GM18868 (cell line): Measurements from ENCODE around the gene GADD45B.
"Not testable (repeated sequence)": the region's sequence is repeated elsewhere in the genome, so short reads cannot be mapped to it uniquely, and the experiment has no call there.

Source experiments
- ATAC-seq: cut with Tn5 transposase; IDR thresholded peaks from one replicate; pipeline ENCODE4 v1.9.1; 2021; ENCODE audit warnings: mild to moderate bottlenecking, moderate library complexity; ENCODE audit not compliant: unreplicated experiment

Gene GADD45B

GRCh38 chr19:2487090-2487489 lies 11.2 kb downstream of the GADD45B start:
- ATAC-seq = no peak

GRCh38 chr19:2487842-2488241 lies 11.9 kb downstream of the GADD45B start:
- ATAC-seq = no peak

- ATAC-seq = no peak
Measured at GRCh38 chr19:2488405-2488941, 12.5 kb downstream of the GADD45B start.

GRCh38 chr19:2488942-2489731 lies 13.2 kb downstream of the GADD45B start:
- no peak for ATAC-seq

GRCh38 chr19:2490659-2491058 lies 14.7 kb downstream of the GADD45B start:
- ATAC-seq = no peak

GRCh38 chr19:2491130-2491801 lies 15.3 kb downstream of the GADD45B start:
- no peak for ATAC-seq

GRCh38 chr19:2492870-2493269 lies 16.9 kb downstream of the GADD45B start:
- no peak for ATAC-seq

GRCh38 chr19:2493448-2493847 lies 17.5 kb downstream of the GADD45B start:
- ATAC-seq = not testable (repeated sequence)

GRCh38 chr19:2494084-2494446 lies 18.1 kb downstream of the GADD45B start:
- ATAC-seq = no peak

- no peak for ATAC-seq
Measured at GRCh38 chr19:2494447-2495129, 18.7 kb downstream of the GADD45B start.

GRCh38 chr19:2495130-2495641 lies 19.3 kb downstream of the GADD45B start:
- ATAC-seq = no peak

- no peak for ATAC-seq
Measured at GRCh38 chr19:2495651-2496316, 19.9 kb downstream of the GADD45B start.

GRCh38 chr19:2497186-2497585 lies 21.3 kb downstream of the GADD45B start:
- ATAC-seq = no peak

- ATAC-seq = no peak
Measured at GRCh38 chr19:2500156-2500555, 24.2 kb downstream of the GADD45B start.

GRCh38 chr19:2500841-2501261 lies 24.9 kb downstream of the GADD45B start:
- no peak for ATAC-seq

- no peak for ATAC-seq
Measured at GRCh38 chr19:2503521-2504109, 27.7 kb downstream of the GADD45B start.

- not testable (repeated sequence) for ATAC-seq
Measured at GRCh38 chr19:2506656-2507055, 30.7 kb downstream of the GADD45B start.

- no peak for ATAC-seq
Measured at GRCh38 chr19:2507109-2507508, 31.2 kb downstream of the GADD45B start.

- no peak for ATAC-seq
Measured at GRCh38 chr19:2509096-2509495, 33.2 kb downstream of the GADD45B start.

GRCh38 chr19:2511570-2511969 lies 35.6 kb downstream of the GADD45B start:
- no peak for ATAC-seq
